IMR-90 (cell line): ENCODE measurements around the gene COL27A1. TPM values are rescaled to one million over a fixed set of nuclear protein-coding genes. Genes with fewer than 3 reads are reported as not detected.

ENCODE experiments used
- ATAC-seq: fragments of 200-7000 bp; cut with Tn5 transposase; 2 replicates; pipeline ENCODE4 v1.9.1; 2020; ENCODE audit warnings: low read depth, mild to moderate bottlenecking, moderate library complexity
- BruUV-seq: library from RNA; stranded (reverse); fragments of 400-500 nt; replicated peaks from 2 replicates; lab custom pipeline; 2021; lab: Mats Ljungman, UMichigan
- CTCF ChIA-PET: fragments of 300-600 bp; formaldehyde crosslinking; extraction: SDS; loops from one replicate; lab custom pipeline; 2021; ENCODE audit warnings: antibody characterized with exemption; lab: Yijun Ruan, JAX
- POLR2A ChIA-PET: fragments of 300-600 bp; sonication (Branson Sonifier 250); formaldehyde crosslinking; loops from one replicate; lab custom pipeline; 2022; ENCODE audit warnings: antibody characterized with exemption; ENCODE audit not compliant: unreplicated experiment; lab: Charles Lee
- DNase-seq: peaks from one replicate; pipeline ENCODE4 v3.0.0; 2013
- H2AFZ ChIP-seq: replicated peaks from 2 replicates; pipeline ENCODE3; 2013; ENCODE audit warnings: low read length, mild to moderate bottlenecking; ENCODE audit not compliant: poor library complexity
- H2AK5ac ChIP-seq: 2 replicates; pipeline ENCODE4 v1.6.1; 2013; ENCODE audit warnings: low read depth, low read length, inconsistent platforms
- H2AK9ac ChIP-seq: replicated peaks from 2 replicates; pipeline ENCODE3; 2013; ENCODE audit warnings: mild to moderate bottlenecking, low read depth, low read length, moderate library complexity; ENCODE audit not compliant: poor library complexity
- H2BK120ac ChIP-seq: 2 replicates; pipeline ENCODE4 v1.6.1; 2013; ENCODE audit warnings: low read depth, low read length, inconsistent platforms
- H2BK15ac ChIP-seq: 3 replicates; pipeline ENCODE4 v1.6.1; 2013; ENCODE audit warnings: low read depth, low read length, inconsistent platforms
- H2BK20ac ChIP-seq: 2 replicates; pipeline ENCODE4 v1.6.1; 2013; ENCODE audit warnings: low read depth, mild to moderate bottlenecking, inconsistent platforms, low read length, moderate library complexity
- H2BK5ac ChIP-seq: 2 replicates; pipeline ENCODE4 v1.6.1; 2013; ENCODE audit warnings: mild to moderate bottlenecking, low read depth, low read length, inconsistent platforms; ENCODE audit not compliant: poor library complexity, severe bottlenecking
- H3K14ac ChIP-seq: replicated peaks from 2 replicates; pipeline ENCODE4 v1.6.1; 2013; ENCODE audit warnings: low read depth, low read length, inconsistent platforms
- H3K18ac ChIP-seq: 2 replicates; pipeline ENCODE4 v1.6.1; 2013; ENCODE audit warnings: low read depth, low read length, control low read depth
- H3K23ac ChIP-seq: 2 replicates; pipeline ENCODE4 v1.6.1; 2013; ENCODE audit warnings: low read depth, low read length, inconsistent platforms
- H3K27ac ChIP-seq: 2 replicates; pipeline ENCODE4 v1.5.1; 2013; ENCODE audit warnings: mild to moderate bottlenecking, control low read depth, low read length; ENCODE audit not compliant: insufficient read depth
- H3K27me3 ChIP-seq: 2 replicates; pipeline ENCODE4 v1.6.1; 2013; ENCODE audit warnings: low read length; ENCODE audit not compliant: control insufficient read depth, insufficient read depth
- H3K36me3 ChIP-seq: 2 replicates; pipeline ENCODE4 v1.6.1; 2013; ENCODE audit warnings: low read length, mixed read lengths; ENCODE audit not compliant: control insufficient read depth, insufficient read depth
- H3K4ac ChIP-seq: 2 replicates; pipeline ENCODE4 v1.6.1; 2013; ENCODE audit warnings: low read depth, low read length, inconsistent platforms
- H3K4me1 ChIP-seq: 2 replicates; pipeline ENCODE4 v1.6.1; 2013; ENCODE audit warnings: low read length, mixed read lengths; ENCODE audit not compliant: control insufficient read depth, insufficient read depth
- H3K4me2 ChIP-seq: 2 replicates; pipeline ENCODE4 v1.6.1; 2013; ENCODE audit warnings: low read depth, mild to moderate bottlenecking, control low read depth, low read length, moderate library complexity
- H3K4me3 ChIP-seq: 2 replicates; pipeline ENCODE4 v1.5.1; 2013; ENCODE audit warnings: low read depth, mild to moderate bottlenecking, control low read depth, low read length, moderate library complexity; ENCODE audit not compliant: insufficient read depth
- H3K56ac ChIP-seq: 2 replicates; pipeline ENCODE4 v1.6.1; 2013; ENCODE audit warnings: low read length, inconsistent platforms; ENCODE audit not compliant: insufficient read depth; ENCODE audit errors: extremely low read depth
- H3K79me1 ChIP-seq, 2 experiments: 2 replicates each; pipeline ENCODE4 v1.6.1; 2013; ENCODE audit warnings: low read length in 2 of 2, inconsistent platforms in 1 of 2, low read depth in 1 of 2
- H3K9ac ChIP-seq: 2 replicates; pipeline ENCODE4 v1.6.1; 2013; ENCODE audit warnings: low read depth, low read length, control low read depth
- H3K9me1 ChIP-seq: 2 replicates; pipeline ENCODE4 v1.6.1; 2013; ENCODE audit warnings: low read length, inconsistent platforms; ENCODE audit not compliant: insufficient read depth
- H3K9me3 ChIP-seq: 2 replicates; pipeline ENCODE4 v1.6.1; 2013; ENCODE audit warnings: low read length; ENCODE audit not compliant: control insufficient read depth, insufficient read depth
- H4K20me1 ChIP-seq: 2 replicates; pipeline ENCODE4 v1.6.1; 2013; ENCODE audit warnings: low read length, inconsistent platforms; ENCODE audit not compliant: insufficient read depth
- H4K5ac ChIP-seq: 2 replicates; pipeline ENCODE4 v1.6.1; 2013; ENCODE audit warnings: mild to moderate bottlenecking, low read depth, low read length, control low read depth
- H4K8ac ChIP-seq, 2 experiments: 2 replicates each; pipeline ENCODE4 v1.6.1; 2013; ENCODE audit warnings: low read depth in 2 of 2, low read length in 2 of 2, control low read depth in 1 of 2, inconsistent platforms in 1 of 2
- H4K91ac ChIP-seq: 2 replicates; pipeline ENCODE4 v1.6.1; 2013; ENCODE audit warnings: low read depth, low read length, inconsistent platforms; ENCODE audit not compliant: insufficient read depth
- BHLHE40 ChIP-seq: fragments of 150-350 bp; IDR thresholded peaks from 2 replicates; pipeline ENCODE4 v1.6.1; 2016; ENCODE audit warnings: mild to moderate bottlenecking, low read depth, low read length
- CEBPB ChIP-seq: IDR thresholded peaks from 2 replicates; pipeline ENCODE4 v1.6.1; 2012; ENCODE audit warnings: low read depth, low read length, improper control_type of control experiment
- CHD1 ChIP-seq: IDR thresholded peaks from 2 replicates; pipeline ENCODE4 v1.6.1; 2012; ENCODE audit warnings: low read depth, low read length, improper control_type of control experiment
- FOS ChIP-seq: fragments of 150-350 bp; IDR thresholded peaks from 2 replicates; pipeline ENCODE4 v1.6.1; 2016; ENCODE audit warnings: low read depth, low read length
- MAFK ChIP-seq: IDR thresholded peaks from 2 replicates; pipeline ENCODE4 v1.6.1; 2012; ENCODE audit warnings: low read depth, low read length, improper control_type of control experiment
- MAZ ChIP-seq: IDR thresholded peaks from 2 replicates; pipeline ENCODE4 v1.6.1; 2012; ENCODE audit warnings: low read depth, mild to moderate bottlenecking, low read length, improper control_type of control experiment, moderate library complexity, borderline replicate concordance
- MXI1 ChIP-seq: IDR thresholded peaks from 2 replicates; pipeline ENCODE4 v1.6.1; 2012; ENCODE audit warnings: low read depth, mild to moderate bottlenecking, low read length, moderate library complexity, borderline replicate concordance
- NFE2L2 ChIP-seq: fragments of 150-350 bp; IDR thresholded peaks from 2 replicates; pipeline ENCODE4 v1.6.1; 2016; ENCODE audit warnings: low read depth, mild to moderate bottlenecking, low read length
- POLR2A ChIP-seq: IDR thresholded peaks from 2 replicates; pipeline ENCODE4 v1.6.1; 2012; ENCODE audit warnings: mild to moderate bottlenecking, low read depth, low read length
- RCOR1 ChIP-seq: IDR thresholded peaks from 2 replicates; pipeline ENCODE4 v1.6.1; 2012; ENCODE audit warnings: mild to moderate bottlenecking, low read length, improper control_type of control experiment; ENCODE audit not compliant: insufficient replicate concordance
- RFX5 ChIP-seq: IDR thresholded peaks from 2 replicates; pipeline ENCODE4 v1.8.0; 2012; ENCODE audit warnings: low read depth, mild to moderate bottlenecking, low read length, moderate library complexity
- SMC3 ChIP-seq: fragments of 150-350 bp; IDR thresholded peaks from 2 replicates; pipeline ENCODE4 v1.6.1; 2016; ENCODE audit warnings: low read depth, mild to moderate bottlenecking, antibody characterized with exemption, low read length, moderate library complexity
- USF2 ChIP-seq: fragments of 150-350 bp; IDR thresholded peaks from 2 replicates; pipeline ENCODE4 v1.6.1; 2017; ENCODE audit warnings: mild to moderate bottlenecking, antibody characterized with exemption, low read length, low read depth
- WGBS, 2 experiments: methylation state at CpG; one replicate each; pipeline versions ENCODE4 v1.1.5 to v1.1.7; 2013; ENCODE audit warnings: missing lambda C conversion rate in 2 of 2; ENCODE audit not compliant: insufficient read length in 1 of 2; ENCODE audit errors: extremely low coverage in 2 of 2; 5-methylcytosine and 5-hydroxymethylcytosine counted together
- dilution Hi-C: fragments of 300-500 bp; cut with HindIII; formaldehyde crosslinking; loops from one replicate; pipeline ENCODE4 v1.14.3; 2018; ENCODE audit warnings: low sequenced_read_pairs; ENCODE audit not compliant: unreplicated experiment
- in situ Hi-C: fragments of 300-500 bp; cut with MboI; formaldehyde crosslinking; loops from 3 replicates; pipeline ENCODE4 v1.14.3; 2019; ENCODE audit warnings: low sequenced_read_pairs, inconsistent platforms, mixed read lengths
- intact Hi-C: fragments of 100-400 bp; cut with micrococcal nuclease; formaldehyde crosslinking; loops from 2 replicates; pipeline ENCODE4 v1.10.0; 2022
- polyA plus RNA-seq, 3 experiments: library from polyadenylated mRNA; depleted of rRNA; stranded (reverse); fragments of >200 nt; gene quantifications; 2 replicates each; pipeline ENCODE4 v1.2.3, GENCODE V29; 2012; ENCODE audit warnings: low replicate concordance in 1 of 3
- total RNA-seq: library from RNA; depleted of rRNA; stranded (reverse); fragments of >200 nt; gene quantifications from 2 replicates; pipeline ENCODE4 v1.2.3, GENCODE V29; 2012
- TF ChIP-seq, protein P1 (sequence below): conservative IDR thresholded peaks from 2 replicates; pipeline ENCODE4 v1.5.1; 2012; ENCODE audit warnings: mild to moderate bottlenecking, low read depth, low read length, improper control_type of control experiment
- TF ChIP-seq, protein P2 (sequence below): fragments of 150-350 bp; IDR thresholded peaks from 2 replicates; pipeline ENCODE4 v1.6.1; 2016; ENCODE audit warnings: low read depth, mild to moderate bottlenecking, low read length, moderate library complexity, borderline replicate concordance

The COL27A1 gene
- total and polyA plus RNA-seq, 2 of the 4 experiments (the other 2 are of a cell fraction): 3.2 to 18.3 TPM

- Histone ChIP-seq H3K14ac (no peak overlapping the region), H3K18ac (no peak overlapping the region), H4K8ac (no peak overlapping the region), H3K4me3 (no peak overlapping the region), H3K36me3 (peaks cover 3% of the 10 kb centered on the region; the same call in 1 of the 2 replicates), H3K9me3 (no peaks in the 10 kb centered on the region), H2AFZ (no peak overlapping the region), H4K5ac (no peak overlapping the region), H3K56ac (no peak overlapping the region), H2BK5ac (no peak overlapping the region), H3K27me3 (no peaks in the 10 kb centered on the region), H3K4me2 (no peak overlapping the region), H4K20me1 (no peaks in the 10 kb centered on the region), H4K91ac (no peak overlapping the region), H3K4ac (no peak overlapping the region), H3K9ac (no peak overlapping the region), H3K79me1 (peaks cover 4 to 20% of the 10 kb centered on the region in 2 experiments; a peak in 2 of 4 replicates), H2AK9ac (no peak overlapping the region), H2BK15ac (no peak overlapping the region), H2BK120ac (no peak overlapping the region), H3K9me1 (peaks cover 23% of the 10 kb centered on the region; the same call in 1 of the 2 replicates), H3K4me1 (peaks cover 12% of the 10 kb centered on the region), H2BK20ac (no peak overlapping the region), H3K23ac (no peak overlapping the region), H3K27ac (no peak overlapping the region), H2AK5ac (no peak overlapping the region)
- ChIA-PET POLR2A (no interaction called here), CTCF (no interaction called here)
- dilution Hi-C loops: no loop called here
- intact Hi-C loops: no loop called here
- 54% methylated on average over 4 of the region's 17 CpGs; no CpG with 5 or more reads in 1 of the 2 experiments for whole genome bisulfite sequencing, 2 experiments
- no TSS peak for BruUV-seq
- no peak for DNase-seq
- ATAC-seq: no peak
- in situ Hi-C loops: no loop called here
- TF ChIP-seq MAZ: no peak
- no peak for TF ChIP-seq NFE2L2
- no peak for TF ChIP-seq BHLHE40
- TF ChIP-seq RCOR1: no peak
- no peak for TF ChIP-seq CHD1
- TF ChIP-seq, protein P1, sequence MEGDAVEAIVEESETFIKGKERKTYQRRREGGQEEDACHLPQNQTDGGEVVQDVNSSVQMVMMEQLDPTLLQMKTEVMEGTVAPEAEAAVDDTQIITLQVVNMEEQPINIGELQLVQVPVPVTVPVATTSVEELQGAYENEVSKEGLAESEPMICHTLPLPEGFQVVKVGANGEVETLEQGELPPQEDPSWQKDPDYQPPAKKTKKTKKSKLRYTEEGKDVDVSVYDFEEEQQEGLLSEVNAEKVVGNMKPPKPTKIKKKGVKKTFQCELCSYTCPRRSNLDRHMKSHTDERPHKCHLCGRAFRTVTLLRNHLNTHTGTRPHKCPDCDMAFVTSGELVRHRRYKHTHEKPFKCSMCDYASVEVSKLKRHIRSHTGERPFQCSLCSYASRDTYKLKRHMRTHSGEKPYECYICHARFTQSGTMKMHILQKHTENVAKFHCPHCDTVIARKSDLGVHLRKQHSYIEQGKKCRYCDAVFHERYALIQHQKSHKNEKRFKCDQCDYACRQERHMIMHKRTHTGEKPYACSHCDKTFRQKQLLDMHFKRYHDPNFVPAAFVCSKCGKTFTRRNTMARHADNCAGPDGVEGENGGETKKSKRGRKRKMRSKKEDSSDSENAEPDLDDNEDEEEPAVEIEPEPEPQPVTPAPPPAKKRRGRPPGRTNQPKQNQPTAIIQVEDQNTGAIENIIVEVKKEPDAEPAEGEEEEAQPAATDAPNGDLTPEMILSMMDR: no peak
- TF ChIP-seq POLR2A: no peak
- TF ChIP-seq FOS: no peak
- TF ChIP-seq USF2: no peak
- no peak for TF ChIP-seq CEBPB
- TF ChIP-seq, protein P2, sequence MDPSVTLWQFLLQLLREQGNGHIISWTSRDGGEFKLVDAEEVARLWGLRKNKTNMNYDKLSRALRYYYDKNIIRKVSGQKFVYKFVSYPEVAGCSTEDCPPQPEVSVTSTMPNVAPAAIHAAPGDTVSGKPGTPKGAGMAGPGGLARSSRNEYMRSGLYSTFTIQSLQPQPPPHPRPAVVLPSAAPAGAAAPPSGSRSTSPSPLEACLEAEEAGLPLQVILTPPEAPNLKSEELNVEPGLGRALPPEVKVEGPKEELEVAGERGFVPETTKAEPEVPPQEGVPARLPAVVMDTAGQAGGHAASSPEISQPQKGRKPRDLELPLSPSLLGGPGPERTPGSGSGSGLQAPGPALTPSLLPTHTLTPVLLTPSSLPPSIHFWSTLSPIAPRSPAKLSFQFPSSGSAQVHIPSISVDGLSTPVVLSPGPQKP: no peak
- no peak for TF ChIP-seq MAFK
- no peak for TF ChIP-seq SMC3
- TF ChIP-seq RFX5: no peak
- TF ChIP-seq MXI1: no peak
Observed at GRCh38 chr9:114228016-114228808, 72.9 kb downstream of the COL27A1 start.
